BJ (cell line): Measurements from ENCODE around the gene POU2F1. TPM values are rescaled to one million over a fixed set of nuclear protein-coding genes. Genes with fewer than 3 reads are reported as not detected.

ENCODE experiments used
- CTCF ChIA-PET: fragments of 350-600 bp; formaldehyde crosslinking; extraction: SDS; loops from one replicate; lab custom pipeline; 2021; ENCODE audit warnings: antibody characterized with exemption, inconsistent platforms; lab: Yijun Ruan, JAX
- POLR2A ChIA-PET: fragments of 300-600 bp; sonication (Branson Sonifier 250); formaldehyde crosslinking; extraction: SDS; loops from one replicate; lab custom pipeline; 2021; ENCODE audit warnings: antibody characterized with exemption; lab: Charles Lee
- DNase-seq: peaks from one replicate; pipeline ENCODE4 v3.0.0-alpha.2; 2011; ENCODE audit warnings: low read depth
- H3K27me3 ChIP-seq: 2 replicates; pipeline ENCODE4 v1.6.0; 2011; ENCODE audit warnings: low read length; ENCODE audit not compliant: control insufficient read depth, insufficient read depth
- H3K36me3 ChIP-seq: 2 replicates; pipeline ENCODE4 v1.5.1; 2011; ENCODE audit warnings: low read length; ENCODE audit not compliant: control insufficient read depth, insufficient read depth
- H3K4me3 ChIP-seq: 2 replicates; pipeline ENCODE4 v1.5.1; 2011; ENCODE audit warnings: low read depth, mild to moderate bottlenecking, control low read depth, low read length
- CTCF ChIP-seq: IDR thresholded peaks from 2 replicates; pipeline ENCODE4 v1.5.1; 2011; ENCODE audit warnings: low read depth, mild to moderate bottlenecking, control low read depth, inconsistent platforms, low read length, moderate library complexity; ENCODE audit not compliant: insufficient read depth
- polyA plus RNA-seq: library from polyadenylated mRNA; depleted of rRNA; stranded (reverse); fragments of >200 nt; gene quantifications from 2 replicates; pipeline ENCODE4 v1.2.3, GENCODE V29; 2011

The POU2F1 gene
- polyA plus RNA-seq, 1 experiment, result 4.6 TPM

- Histone ChIP-seq H3K4me3 (no peak overlapping the region), H3K36me3 (no peaks in the 10 kb centered on the region), H3K27me3 (no peaks in the 10 kb centered on the region)
- ChIA-PET POLR2A (no interaction called here), CTCF (no interaction called here)
- no peak for TF ChIP-seq CTCF
- DNase-seq, result no peak
Observed at GRCh38 chr1:167325151-167325550, 104.5 kb downstream of the POU2F1 start.

GRCh38 chr1:167328306-167328815 is 107.7 kb downstream of the POU2F1 start:
- CTCF ChIA-PET, result no interaction called here
- TF ChIP-seq CTCF, result no peak
- POLR2A ChIA-PET, result no interaction called here

GRCh38 chr1:167328816-167329483 is 108.3 kb downstream of the POU2F1 start:
- CTCF ChIA-PET, result no interaction called here
- no peak for DNase-seq
- Histone ChIP-seq H3K4me3 (no peak overlapping the region), H3K27me3 (no peaks in the 10 kb centered on the region), H3K36me3 (no peaks in the 10 kb centered on the region)
- POLR2A ChIA-PET, result no interaction called here
- TF ChIP-seq CTCF, result no peak

More at GRCh38 chr1:167328306-167328815, 107.7 kb downstream of the POU2F1 start:
- H3K27me3 ChIP-seq, result no peaks in the 10 kb centered on the region
- H3K4me3 ChIP-seq, result no peak overlapping the region
- DNase-seq, result no peak
- H3K36me3 ChIP-seq, result no peaks in the 10 kb centered on the region

- TF ChIP-seq CTCF, result no peak
- no peak overlapping the region for H3K4me3 ChIP-seq
- ChIA-PET POLR2A (no interaction called here), CTCF (interaction anchor here (0.6 kb wide), 1 partner anchor 84 kb away, joined by 3 read pairs; no protein-coding TSS in a partner anchor)
- H3K27me3 ChIP-seq, result no peaks in the 10 kb centered on the region
- H3K36me3 ChIP-seq, result no peaks in the 10 kb centered on the region
- no peak for DNase-seq
Observed at GRCh38 chr1:167330601-167331293, 110.1 kb downstream of the POU2F1 start.

GRCh38 chr1:167331650-167332049 is 111.0 kb downstream of the POU2F1 start:
- Histone ChIP-seq H3K4me3 (no peak overlapping the region), H3K27me3 (no peaks in the 10 kb centered on the region), H3K36me3 (no peaks in the 10 kb centered on the region)
- no peak for TF ChIP-seq CTCF
- ChIA-PET POLR2A (no interaction called here), CTCF (no interaction called here)
- DNase-seq, result no peak
